Measurements from ENCODE around the gene PSTK.
A peak's percentile ranks its signal among the peaks of the same experiment; 100 is the strongest.

Gene PSTK

DNA sequence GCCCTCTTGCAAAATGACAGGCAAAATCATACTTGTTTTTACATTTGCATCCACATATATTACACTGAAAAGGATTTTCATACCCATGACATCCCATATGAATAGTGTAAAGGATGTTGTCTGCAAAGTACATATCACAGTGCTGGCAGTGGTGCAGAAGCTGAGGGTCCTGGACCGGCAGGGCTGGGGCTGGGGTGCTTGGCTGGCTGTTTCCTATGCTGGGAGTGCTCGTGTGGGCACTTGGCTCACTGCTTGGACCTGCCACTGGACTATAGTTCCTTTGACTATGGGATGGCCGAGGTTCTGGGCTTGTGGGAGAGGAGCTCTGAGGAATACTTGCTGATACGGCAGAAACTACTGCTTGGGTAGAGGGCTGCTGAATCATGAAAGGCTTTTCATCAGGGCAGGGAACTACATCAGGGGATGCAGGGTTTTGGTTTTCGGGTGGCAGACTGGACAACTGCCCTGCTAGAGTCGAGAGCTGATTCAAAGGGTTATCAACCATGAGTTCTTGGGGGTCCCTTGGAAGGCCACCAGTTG lies 13.7 kb downstream of the PSTK start:
- DNase-seq, result no peak

DNA sequence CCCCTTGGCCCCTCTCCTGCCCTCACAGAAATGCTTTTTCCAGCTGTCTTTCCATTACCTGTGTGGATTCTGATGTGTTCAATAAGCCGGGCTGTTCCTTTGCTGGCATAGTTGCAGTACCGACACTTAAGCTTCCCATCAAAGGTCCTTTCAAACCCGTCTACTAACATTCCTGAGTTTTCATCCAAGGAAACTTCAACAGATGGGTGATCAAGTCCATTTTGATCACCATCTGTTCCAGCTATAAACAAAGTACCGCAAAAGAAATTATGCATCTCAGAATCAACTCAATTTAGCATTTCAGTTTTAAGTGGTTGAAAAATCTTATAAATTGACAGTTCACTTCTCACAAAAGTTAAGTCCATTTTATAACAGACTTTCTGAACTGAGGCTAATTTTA lies 15.7 kb downstream of the PSTK start:
- no peak for DNase-seq

DNA sequence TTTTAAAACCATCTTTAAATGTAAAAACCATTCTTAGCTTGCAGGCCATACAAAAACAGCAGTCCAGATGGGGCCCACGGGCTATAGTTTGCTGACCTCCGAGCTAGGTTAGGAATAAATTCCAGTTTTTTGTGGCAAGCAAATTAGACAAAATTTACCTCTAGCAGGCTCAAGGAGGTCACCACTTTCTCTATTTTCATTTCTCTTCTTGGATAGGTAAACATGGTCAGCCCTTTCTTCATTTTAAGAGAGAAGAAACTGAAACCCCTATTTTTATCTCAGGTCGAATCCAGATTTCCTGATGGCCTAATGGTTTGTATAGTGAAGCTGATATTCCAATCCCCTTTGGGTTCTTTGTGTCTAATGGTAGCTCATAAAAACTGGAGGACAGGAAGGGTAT lies 17.7 kb downstream of the PSTK start:
- DNase-seq, result no peak

DNA sequence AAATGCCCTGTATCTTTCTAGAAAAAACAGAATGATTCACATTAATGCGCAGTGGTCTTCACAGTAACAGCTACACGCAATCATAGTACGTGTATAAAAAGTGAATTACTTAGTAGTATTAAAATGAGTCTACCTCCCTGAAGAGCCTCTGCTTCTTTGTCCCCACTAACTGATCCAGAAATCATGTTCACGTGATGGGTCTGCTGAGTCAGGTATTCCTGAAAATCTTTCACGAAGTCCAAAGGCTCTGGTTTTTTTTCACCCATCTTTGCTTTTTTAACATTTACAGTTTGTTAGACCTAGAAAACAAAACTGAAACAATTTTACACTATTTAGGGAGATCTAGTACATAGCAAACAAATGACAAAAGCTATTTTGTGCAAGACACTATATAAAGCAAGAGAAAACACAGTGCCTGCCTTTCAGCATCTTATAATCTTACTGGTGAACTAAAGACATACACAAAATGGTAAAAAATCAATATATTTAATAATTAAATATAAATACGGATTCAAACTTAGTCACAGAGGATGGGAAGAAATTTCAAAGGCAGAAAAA lies 18.2 kb downstream of the PSTK start:
- no peak for DNase-seq

DNA sequence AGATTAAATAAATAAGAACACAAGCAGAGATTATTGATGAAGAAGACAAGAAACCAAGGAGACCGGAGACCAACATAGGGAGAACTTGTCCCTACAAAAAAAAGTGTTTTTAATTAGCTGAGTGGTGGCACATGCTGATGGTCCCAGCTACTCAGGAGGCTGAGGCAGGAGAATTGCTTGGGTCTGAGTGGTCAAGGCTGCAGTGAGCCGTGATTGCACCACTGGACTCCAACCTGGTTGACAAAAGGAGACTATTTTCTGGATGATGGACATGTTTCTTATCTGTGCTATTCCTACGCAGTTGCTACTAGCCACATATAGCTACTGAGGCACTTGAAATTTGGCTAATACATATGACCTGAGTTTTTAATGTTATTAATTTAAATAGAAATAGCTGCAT lies 18.7 kb downstream of the PSTK start:
- DNase-seq, result no peak

DNA sequence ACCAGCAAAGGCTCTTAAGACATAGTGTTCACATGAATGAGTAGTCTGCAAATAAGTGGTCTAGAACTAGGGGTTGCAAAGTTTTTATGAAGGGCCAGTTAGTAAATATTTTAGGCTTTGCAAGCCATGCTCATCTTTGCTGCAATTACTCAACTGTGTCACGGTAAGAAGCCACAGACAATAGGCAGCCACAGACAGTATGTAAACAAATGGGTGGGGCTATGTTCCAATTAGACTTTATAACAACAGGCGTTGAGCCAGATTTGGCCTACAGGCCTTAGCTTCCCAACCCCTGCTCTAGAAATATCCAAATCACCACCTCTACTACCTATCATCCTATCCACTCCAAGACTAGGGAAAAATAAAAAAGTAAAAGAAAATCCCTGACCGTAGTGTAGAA lies 19.1 kb downstream of the PSTK start:
- DNase-seq, result no peak

DNA sequence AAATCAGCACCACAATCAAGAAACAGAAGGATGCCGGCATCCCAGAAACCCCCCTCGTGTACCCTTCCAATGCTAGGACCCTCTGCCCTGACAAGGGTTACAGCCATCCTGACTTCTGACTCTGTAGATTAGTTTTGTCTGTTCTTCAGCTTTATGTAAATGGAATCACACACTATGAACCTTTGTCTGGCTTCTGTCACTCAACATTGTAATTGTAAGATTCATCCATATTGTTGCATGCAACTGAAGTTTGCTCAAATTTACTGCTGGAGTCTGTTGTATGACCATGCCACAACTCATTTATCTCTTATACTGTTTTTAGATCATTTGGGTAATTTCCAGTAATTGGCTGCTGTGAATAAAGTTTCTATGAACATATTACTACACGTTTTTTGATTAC lies 20.0 kb downstream of the PSTK start:
- DNase-seq, result no peak

DNA sequence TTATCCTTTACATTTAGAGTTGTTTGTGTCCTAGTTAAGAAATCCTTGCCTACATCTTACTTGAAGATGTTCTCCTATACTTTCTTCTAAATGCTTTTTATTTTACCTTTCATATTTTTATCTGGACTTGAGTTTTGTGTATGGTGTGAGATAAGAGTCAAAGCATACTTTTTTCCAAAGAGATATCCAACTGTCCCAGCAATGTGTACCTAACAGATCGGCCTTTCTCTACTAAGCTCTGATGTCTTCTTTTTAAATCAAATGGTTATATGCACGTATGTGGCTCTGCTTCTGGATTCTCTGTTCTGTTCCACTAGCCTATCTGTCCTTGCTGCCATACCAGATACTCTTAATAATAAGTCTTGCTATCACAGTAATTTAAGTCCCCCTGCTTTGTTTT lies 21.2 kb downstream of the PSTK start:
- DNase-seq, result no peak

DNA sequence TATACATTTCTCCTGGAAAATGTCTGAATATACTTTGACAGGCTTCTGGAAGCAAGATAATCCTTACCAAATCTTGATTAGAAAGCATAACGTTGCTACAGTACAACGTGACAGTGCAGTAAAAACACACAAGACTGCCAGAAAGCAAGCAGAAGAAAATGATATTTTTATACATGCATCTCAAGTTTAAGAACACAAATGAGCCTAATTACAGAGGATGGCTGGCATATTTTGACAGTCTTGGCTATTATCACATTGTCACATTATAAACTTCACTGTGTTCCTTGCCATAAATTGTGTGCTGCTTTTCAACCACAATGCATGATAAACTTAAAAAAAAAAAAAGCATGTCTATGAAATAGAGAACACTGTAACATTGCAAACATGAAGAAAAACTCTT lies 24.1 kb downstream of the PSTK start:
- DNase-seq, result no peak

DNA sequence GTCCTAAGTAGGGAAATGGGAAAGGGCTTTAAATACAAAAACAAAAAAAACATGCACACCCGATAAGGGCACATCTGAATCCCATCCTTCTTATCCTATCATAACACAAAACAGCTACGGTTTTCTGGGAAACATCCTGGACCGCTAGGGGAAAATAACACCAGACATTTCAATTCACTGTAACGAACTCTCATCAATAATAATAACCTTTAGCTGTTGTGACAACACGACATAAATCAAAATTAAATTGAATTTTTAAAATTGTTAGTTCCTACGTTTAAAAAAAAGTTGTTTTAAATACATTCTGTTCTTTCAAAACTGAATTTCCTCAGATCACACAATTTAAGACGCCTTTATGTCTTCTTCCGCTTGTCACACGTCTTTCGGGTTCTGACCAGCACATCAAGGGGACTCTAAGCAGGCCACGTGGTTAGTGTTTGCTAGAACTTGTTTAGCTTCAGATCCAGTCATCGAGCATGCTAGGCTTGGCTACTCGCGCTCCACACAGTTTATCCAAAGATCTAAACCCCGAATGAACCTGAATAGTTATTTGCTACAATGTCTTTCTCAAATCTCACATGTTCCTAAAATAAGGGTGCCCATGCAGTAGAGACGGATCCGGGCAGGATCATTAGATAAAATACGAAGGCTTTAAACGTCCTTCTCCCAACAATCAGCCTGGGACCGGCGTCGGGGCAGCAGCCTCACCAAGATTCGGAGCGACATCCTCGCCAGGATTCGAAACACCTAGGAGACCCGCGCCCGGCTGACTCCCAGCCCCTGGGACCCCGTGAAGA lies 27.6 kb downstream of the PSTK start:
- DNase-seq, result peak in 8 of 14 donors; percentile 11 to 57 (median 37)

DNA sequence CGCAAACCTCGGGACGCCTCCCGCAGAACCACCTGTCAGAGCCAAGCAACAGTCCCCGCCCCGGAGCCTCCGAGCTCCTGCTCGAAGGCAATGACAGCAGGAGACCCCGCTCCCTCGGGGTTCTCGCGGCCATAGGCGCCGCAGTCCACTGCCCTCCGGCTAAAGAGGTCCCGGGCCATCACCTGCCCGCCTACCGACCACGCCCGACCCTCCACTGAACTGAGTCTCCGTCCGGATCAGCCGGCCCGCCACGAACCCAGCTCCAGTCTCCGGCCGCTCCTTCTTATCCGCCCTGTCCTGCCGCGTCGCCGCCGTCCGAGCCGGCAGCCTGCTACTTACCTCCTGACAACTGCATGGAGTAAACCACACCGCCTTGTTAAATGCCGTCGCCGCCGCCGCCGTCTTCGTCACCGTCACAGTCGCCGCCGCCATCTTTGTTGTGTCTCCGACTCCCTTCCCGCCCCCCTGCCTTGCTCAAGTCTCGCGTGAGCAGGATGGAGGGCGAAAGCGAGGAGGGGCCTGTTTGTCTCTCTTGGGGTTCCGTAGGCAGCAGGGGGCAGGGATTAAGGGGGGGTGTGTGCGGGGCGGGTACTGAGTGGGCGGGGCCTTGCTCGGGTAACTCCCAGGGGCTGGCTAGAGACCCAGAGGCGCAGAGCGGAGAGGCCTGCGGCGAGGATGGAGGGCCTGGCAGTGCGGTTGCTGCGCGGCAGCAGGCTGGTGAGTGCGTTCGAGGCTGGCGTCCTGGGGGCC lies 28.3 kb downstream of the PSTK start, which contains the start of the genes ACADSB and IKZF5:
ACADSB (plus strand) TSS at position 652 of the 750 bp plus-strand sequence; CDS start at position 676, 24 bp downstream.
IKZF5 (minus strand) TSS at position 441 of the 750 bp plus-strand sequence. CDS start 10,170 bp downstream, outside the sequence.
- peak; percentile 78 to 97 (median 94) for DNase-seq

DNA sequence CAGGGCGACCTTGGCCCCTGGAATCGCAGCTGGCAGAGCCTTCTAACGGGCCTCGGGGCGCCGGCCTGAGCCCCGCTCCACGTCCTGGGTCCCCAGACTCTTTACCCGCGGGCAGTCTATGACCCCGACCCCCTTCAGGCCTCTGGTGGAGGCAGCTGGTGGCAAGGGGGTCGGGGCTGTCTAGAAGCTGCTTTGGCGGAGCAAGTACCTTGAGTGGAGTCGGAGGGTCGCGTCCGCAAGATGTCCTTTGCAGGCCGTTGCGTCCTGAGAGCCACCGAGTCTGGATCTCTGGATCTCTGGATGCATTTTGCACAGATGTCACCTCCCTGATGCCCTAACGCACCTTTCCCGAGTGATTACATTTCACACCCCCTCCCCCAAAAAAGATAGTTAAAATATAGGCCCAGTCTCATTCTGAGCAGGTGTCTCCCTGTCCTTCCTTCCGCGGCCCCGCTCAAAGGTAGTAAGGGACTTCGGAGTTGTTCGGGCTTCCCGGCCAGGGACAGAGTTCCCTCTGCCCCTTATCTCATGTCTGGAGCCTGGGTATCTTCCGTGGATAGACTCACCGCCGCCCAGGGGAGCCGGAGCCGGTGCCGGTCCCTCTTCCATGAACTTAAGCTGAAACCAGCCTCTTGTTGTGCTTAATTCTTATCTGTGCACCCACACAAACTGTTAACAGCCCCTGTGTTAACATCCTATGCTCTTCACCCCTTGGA lies 29.1 kb downstream of the PSTK start:
- peak in 6 of 14 donors; percentile 35 to 66 (median 38) for DNase-seq

DNA sequence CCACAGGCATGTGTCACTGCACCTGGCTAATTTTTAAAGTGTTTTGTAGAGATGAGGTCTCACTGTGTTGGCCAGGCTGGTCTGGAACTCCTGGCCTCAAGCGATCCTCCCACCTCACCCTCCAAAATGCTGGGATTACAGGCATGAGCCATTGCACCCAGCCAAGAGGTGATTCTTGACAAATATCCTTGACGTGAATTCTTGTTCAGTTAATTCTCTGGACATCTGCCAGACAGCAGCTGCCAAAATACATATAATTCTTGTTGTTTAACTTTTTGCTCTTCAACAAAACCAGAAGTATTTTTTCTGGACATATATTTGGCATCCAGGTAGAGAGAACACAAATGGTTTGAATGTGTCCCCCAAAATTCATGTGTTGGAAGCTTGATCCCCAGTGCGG lies 31.8 kb downstream of the PSTK start:
- no peak for DNase-seq

DNA sequence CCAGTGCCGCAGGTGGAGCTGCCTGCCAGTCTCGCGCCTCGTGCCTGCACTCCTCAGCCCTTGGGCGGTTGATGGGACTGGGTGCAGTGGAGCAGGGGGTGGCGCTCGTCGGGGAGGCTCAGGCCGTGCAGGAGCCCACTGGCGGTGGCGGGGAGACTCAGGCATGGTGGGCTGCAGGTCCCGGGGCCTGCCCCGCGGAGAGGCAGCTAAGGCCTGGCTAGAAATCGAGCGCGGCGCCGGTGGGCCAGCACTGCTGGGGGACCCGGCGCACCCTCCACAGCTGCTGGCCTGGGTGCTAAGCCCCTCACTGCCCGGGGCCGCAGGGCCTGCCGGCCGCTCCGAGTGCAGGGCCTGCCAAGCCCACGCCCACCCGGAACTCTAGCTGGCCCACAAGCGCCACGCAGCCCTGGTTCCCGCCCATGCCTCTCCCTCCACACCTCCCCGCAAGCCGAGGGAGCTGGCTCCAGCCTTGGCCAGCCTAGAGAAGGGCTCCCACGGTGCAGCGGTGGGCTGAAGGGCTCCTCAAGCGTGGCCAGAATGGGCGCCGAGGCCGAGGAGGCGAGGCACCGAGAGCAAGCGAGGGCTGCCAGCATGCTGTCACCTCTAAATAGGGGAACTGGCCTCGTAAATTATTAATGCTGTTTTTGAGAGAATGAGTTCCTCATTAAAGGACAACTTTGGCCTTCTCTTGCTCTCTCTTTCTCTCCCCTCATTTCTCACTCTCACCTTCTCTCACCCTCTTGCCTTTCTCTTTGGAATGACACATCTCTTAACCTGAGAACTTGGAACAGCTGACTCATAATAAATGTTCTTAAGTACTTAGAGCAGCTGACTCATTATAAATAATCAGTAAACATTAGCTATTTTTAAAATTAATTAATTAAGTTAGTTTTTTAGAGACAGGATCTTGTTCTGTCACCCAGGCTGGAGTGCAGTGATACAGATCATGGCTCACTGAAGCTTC lies 33.5 kb downstream of the PSTK start:
- DNase-seq, result no peak

DNA sequence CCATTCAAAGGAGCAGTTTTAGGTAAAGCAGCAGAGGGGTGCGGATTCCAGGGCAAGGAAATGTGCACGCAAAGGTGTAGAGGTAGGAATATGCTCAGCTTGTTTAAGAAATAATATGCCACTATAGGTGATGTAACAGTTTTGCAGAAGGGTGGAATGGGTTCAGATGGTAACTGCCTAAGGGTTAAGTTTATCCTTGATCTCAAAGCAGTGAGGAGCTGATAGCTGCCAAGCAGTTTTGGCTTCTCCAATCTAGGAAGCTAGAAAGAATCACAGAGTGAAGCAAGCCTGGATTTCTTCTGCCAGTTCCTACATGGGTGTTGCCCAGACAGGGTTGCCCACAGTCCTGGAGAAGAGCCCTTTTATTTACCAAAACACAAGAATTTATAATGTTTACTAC lies 34.6 kb downstream of the PSTK start:
- DNase-seq, result no peak

DNA sequence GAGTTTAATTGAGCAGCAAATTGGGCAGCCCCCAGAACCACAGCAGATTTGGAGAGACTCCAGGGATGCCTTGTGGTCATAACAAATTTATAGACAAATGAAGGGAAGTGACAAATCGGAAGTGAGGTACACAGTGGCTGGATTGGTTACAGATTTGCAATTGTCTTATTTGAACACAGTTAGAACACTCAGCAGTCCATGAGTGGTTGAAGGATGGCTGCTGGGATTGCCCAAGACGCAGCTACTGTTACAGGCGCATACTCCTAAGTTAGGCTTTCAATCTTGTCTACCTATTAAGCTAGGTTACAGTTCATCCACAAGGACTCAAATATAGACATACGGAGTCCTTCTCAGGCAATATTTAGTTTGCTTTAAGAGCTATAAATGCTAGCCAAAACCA lies 36.0 kb downstream of the PSTK start:
- no peak for DNase-seq

DNA sequence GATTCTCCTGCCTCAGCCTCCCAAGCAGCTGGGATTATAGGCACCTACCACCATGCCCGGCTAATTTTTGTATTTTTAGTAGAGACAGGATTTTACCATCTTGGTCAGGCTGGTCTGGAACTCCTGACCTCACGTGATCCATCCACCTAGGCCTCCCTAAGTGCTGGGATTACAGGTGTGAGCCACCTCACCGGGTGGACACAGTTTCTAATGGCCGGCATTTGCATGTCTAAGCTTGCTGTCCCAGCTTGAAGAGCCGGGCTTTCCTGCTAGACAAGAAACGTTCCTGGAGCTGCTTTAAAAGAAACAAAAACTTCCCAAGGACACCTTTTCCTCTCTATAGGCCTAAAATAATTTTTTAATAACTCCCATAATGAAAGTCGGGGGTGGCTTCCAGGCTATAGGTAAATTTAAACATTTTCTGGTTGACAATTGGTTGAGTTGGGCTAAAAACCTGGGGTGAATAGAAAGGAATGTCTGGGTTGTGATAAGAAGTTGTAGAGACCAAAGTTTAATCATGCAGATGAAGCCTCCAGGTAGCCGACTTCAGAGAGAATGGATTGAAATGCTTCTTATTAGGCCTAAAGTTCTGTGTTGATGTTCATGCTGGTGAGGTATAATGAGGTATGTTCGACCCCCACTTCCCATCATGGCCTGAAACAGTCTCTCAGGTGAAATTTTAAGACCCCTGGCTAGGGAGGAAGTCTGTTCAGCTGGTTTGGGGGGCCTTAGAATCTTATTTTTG lies 37.4 kb downstream of the PSTK start:
- DNase-seq, result no peak

DNA sequence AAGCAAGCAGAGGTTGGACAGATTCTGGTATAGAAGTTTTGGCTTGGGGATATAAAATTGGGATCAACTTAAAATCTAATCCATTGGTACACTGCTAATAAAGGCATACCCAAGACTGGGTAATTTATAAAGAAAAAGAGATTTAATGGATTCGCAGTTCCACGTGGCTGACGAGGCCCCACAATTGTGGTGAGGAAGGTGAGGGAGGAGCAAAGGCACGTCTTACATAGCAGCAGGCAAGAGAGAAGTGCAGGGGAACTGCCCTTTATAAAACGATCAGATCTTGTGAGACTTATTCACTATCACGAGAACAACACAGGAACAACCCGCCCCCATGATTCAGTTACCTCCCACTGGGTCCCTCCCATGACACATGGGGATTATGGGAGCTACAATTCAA lies 38.3 kb downstream of the PSTK start:
- DNase-seq, result no peak

DNA sequence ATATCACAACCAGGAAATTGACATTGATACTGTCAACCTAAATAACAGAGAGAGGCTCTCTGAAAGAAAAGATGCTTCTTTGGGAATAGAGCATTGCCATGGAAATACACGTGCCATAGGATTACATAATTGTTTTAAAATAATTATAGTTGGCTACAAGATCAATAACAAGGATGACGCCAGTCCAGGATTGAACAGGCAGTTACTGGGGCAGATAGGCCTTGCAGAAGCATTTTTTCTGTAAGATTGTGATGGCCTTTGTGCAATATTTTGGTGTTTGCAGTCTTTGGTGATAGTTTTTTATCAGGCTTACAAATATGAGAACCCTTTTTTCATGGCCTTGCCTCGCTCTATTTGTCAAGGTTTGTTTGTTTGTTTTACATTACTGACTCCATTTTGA lies 39.1 kb downstream of the PSTK start:
- no peak for DNase-seq

DNA sequence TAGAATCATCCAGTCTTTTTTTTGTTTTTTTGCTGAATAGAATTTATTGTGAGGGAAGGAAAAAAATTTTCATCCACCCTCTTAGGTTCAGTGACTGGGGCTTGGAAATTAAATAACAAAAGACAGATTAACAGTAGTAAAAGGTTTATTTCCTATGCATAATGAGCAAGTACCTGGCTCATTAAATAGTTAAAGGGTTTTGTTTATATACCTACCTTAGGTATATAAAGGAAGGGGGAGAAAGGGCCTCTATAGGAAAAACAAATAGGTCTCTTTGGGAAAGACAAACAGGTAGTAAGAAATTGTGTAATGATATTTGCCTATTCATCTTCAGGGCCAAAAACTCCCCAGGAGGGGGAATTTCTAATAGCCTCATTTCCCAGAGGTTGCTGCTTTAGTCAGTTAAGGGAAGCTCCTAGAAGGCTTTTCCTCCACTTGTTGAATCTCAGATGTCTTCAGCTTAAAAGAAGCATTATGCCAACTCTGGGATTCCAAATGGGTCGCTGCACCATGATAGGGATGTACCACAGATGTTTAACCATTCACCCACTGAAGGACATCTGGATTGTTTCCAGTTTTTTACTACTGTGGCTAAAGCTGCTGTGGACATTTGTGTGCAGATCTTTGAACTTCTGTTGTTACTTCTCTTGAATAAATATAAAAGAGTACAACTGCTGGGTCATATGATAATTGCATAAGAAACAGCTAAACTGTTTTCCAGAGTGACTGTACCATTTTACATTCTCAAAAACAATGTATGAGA lies 39.9 kb downstream of the PSTK start:
- DNase-seq, result no peak

Data from C1 segment of cervical spinal cord (tissue), 14 donors.